HTERT RPE-1 (cell line): ENCODE results near the gene ESPN.
"Not testable (repeated sequence)": the region's sequence is repeated elsewhere in the genome, so short reads cannot be mapped to it uniquely, and the experiment has no call there.

Experiments used
- in situ Hi-C: fragments of 300-500 bp; cut with MboI; formaldehyde crosslinking; loops from 4 replicates; pipeline ENCODE4 v1.14.3; 2020; ENCODE audit warnings: low sequenced_read_pairs

The ESPN gene

DNA sequence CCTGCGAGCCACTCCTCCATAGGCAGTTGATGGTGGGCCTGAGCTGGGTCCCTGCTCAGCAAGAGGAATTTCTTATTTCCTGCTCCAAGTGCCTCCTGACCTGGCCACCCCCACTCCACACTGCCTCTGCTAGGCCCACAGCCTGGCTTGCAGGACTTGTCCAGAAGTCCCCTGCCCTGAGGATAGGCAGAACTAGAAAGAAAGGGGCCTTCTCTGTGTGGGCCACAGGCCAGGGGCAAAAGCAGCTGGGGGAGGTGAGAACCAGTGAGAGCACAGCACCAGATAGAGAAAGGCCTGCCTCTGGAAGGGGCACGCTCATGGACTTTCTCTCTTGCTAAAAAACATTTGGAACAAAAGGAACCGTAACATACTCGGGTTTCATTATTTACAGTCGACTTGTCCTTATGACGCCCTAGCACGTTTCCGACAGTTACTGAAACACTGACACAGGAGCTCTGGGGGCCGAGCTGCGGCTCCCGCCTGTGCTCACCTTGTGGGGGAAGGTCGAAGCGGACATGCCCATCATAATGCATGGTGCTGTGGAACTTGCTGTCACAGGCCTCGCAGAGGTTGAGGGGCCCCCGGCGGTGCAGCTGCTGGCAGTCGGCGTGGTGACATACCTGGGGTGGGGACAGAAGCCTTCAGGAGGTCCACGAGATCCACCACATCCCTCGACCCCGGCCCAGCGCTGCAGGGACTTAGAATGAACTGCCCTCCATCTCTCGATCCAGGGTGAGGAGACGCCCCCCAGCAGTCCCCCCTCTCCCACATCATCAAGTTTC, 52.7 kb downstream of the ESPN start:
- in situ Hi-C loops = no loop called here

DNA sequence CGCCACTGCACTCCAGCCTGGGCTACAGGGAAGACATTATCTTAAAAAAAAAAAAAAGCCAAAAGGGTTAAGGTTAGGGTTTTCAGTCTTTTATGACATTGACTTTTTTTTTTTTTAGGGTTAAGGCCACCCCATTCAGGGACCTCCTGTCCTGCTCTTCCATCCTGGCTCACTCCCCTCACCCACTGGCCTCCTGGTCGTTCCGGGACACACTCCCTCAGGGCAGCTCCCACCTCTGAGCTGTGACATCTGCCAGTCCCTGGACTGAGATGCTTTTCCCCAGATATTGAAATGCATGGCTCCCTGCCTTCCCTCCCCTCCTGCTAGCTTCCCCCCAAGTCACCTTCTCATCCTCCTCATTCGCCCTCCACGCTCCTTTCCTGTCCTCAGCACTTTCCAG, 57.2 kb downstream of the ESPN start:
- in situ Hi-C loops = no loop called here

DNA sequence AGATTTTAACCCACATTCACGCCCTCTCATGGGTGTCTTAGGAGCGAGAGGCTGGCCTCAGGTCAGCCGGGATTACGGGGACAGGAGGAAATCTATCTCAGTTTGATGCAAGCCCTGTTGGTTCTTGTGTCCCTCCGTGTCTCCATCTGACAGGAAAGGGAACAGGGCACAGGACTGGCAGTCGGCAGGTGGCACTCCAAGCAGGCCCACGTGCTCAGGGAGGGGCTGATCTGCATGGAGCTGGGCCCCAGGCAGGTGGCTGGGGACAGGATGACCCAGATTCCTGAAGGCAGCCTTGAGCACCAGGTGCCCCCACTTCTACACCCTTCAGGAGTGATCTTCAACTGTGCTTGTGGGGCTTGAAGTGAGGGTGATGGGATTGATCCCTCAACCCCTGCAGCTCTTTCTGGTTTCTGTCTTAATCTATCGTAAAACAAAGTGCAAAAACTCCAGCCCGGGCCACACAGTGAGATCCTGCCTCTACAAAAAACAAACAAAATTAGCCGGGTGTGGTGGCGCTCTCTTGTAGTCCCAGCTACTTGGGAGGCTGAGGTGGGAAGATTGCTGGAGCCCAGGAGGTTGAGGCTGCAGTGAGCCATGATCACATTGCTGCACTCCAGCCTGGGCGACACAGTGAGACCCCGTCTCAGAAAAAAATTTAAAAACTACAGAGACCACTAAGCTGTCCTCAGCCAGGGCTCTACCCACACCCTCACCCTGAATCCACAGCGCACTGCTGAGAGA, 58.6 kb downstream of the ESPN start:
- in situ Hi-C loops = no loop called here

DNA sequence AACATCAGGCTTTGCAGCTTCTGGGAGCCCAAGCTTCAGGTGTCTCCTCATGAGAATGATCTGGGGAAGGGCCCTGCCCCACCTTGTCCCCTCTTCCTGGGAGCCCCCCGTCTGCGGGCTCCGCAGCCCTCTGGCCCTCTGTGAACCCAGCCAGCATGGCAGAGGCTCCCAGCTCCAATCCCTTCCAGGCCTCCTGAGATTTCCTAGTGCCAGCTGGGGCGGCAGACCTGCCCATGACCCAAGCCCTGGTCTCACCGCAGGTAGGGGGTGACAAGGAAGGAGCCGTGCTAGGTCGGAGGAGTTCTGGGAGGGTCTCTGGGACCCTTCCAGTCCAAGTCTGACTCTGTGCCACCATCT, 59.2 kb downstream of the ESPN start:
- in situ Hi-C loops = no loop called here

DNA sequence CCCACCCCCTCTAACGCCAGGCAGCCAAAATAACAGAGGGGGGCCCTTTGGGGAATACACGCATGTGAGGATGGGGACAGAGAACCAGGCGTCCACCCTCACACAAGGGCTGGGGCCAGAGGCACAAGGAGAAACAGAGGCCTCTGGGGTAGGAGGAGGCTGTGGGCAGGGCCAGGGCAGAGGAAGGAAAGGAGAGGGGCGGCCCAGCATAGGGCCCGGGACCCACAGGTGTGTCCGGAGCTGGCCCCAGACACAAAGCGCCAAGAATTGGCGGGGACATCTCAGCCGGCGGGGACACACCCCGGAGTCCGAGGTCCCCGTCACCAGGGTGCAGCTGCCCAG, 60.2 kb downstream of the ESPN start:
- in situ Hi-C loops = no loop called here

DNA sequence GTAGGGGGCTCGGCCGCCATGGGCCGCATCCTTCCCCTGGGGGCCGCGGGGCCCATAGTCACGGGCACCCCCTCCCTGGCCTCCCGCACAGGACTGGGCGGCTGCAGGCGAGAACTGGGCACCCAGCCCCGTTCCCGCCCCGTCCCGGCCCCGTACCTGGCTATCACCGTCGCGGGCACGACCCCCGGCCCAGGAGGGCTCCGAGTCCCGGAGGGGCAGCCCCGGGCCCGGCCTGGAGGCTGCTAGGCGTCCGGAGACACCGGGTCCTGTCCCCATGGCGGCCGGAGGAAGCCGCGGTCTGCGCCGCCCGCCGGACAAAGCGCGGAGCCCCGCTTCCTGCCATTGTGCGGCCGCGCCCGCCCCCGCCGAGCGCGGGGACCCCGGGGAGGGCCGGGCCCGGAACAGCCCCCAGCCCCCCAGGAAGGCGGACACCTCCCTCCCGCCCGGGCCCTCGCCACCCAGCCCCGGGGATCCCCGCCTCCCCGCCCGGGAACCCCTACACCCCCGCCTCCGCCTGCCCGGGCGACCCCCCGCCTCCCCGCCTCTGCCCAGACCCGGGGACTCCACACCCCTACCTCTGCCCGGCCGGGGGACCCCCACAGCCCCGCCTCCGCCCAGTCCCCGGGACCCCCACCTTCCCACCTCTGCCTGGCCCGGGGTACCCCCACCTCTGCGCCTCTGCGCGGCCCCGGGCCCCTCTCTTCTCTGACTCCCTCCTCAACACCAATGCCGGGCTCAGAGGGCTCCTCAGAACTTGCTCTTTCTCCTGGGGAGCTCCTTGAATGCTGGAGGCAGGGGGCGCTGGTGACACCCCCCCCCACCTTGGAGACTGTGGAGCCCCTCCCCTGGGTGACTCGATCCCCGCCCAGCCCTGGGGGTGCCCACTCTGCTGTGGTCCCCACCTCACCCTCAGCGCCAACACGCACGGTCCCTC, 60.9 kb downstream of the ESPN start:
- in situ Hi-C loops = no loop called here

DNA sequence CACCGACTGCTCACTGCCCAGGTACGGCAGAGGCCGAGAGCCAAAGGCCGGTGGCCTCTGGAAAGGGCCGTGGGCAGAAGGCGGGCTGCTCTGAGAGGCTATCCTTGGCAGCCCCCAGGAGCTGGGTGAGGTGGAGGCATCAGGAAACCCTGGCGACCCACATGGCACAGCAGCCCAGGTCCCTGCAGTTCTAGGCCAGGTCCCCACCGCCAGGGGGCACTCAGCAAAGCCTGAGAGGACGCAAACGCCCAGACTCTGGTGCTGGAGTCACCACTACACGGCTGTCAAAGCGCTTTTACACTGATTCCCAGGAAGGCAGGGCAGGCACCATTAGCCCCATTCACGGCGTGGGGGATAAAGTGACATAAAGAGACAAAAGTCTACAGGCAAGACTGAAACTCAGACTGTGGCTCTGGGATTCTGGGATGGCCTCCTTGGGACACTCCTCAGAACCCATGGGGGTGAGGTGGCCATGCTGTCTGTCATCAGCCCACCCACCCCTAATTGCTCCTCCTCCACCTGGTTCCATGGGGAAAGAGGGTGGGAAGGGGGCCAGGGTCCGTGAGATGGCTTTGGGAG, 61.9 kb downstream of the ESPN start:
- in situ Hi-C loops = no loop called here

DNA sequence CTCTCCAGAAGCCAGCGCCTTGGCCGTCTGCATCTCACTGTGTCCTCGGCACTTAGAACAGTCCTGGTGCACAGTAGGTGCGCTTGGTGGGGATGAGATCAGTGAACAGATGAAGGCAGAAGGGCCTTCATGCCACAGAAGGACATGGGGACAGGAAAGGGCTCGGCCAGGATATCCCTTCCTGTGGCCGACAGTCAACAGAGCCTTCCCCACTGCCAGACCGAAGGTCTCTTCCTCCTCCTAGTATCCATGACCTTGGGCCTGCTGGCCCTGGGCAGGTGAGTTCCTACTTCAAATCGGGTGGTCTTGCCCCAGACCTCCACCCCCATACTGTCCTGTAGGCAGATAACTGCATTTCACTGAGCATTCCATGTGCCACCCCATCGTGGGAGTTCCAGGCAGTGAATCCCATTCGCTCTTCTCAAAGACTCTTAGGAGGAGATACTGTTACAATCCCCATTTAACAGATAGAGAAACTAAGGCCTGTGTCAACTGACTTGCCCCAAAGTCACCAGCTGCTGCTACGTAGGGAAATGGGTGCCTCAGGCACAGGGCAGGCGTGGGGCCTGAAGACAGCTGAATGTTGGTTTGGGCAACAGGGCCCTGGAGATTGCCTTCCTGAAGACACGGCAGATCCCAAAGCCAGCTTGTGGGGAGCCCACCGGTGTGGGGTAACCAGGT, 63.4 kb downstream of the ESPN start:
- in situ Hi-C loops = no loop called here

DNA sequence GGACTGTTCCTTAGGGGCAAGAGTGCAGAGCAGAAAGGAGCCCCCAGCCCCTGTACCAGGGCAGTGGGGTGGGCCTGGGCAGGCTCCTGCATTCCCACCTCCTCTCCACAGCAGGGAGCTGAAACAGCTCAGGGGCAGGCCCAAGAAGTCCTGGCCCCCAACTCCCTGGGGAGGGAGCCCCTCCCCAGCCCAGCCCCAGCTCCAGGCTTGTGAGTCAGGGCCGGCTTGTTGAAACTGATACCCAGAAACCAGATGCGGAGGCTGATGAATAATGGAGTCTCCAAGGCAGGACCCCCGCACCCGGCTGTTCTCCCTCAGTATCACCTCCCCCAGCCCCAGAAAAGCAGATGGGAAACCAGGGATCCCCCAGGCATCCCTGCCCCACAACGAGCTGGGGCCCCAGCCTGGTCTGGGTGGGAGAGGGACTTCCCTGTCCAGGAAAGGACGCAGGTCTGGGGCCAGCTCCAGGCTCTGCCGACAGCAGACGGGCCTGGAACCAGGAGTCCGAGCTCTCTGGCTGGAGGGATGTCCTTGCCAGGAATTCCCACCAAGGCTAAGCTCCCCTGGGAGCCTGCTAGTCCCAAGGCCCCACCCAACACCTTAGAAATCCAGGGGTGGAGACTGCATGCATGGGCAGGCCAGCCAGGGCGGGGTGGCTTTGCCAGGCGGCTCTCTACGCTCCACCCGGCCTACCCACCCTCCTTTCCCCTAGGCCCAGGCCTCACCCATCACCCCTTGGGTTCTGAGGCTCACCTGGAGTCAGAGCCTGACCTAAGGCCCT, 64.2 kb downstream of the ESPN start:
- in situ Hi-C loops = no loop called here

DNA sequence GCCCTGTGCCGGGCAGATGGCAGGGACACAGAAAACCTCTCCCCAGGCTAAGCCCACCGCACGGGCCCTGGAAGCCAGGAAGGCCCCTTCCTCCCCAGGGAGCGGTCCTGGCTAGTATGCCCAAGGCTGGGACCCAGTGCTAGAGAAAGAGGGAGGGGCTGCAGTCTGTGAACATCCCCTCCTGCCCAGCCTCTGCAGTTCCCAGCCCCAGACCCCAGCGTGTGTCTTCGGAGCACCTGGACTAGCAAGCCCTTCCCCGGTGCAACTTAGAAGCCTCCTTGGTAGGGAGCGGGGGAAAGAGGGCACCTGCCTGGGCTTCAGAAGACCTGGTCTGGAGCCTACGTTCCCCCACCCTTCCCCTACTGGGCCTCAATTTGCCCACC, 64.8 kb downstream of the ESPN start:
- in situ Hi-C loops = no loop called here

DNA sequence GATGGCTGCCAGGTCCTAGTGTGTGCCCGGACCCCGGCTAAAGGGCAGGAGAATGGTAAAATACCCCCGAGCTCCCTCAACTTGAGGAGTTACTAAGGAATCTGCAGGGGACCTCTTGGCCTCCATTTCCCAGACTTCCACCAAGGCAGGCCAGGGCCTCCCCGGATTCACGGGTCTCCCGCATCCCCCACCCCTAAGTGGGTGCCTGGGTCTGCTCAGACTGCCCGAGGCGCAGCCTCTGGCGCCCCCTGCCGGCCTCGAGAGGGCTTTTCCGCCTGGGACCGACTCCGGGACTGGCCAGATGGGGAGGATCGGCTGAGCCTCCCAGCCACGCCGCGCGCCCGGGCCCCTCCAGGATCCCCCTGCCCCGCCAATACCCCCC, 65.2 kb downstream of the ESPN start:
- in situ Hi-C loops = no loop called here

DNA sequence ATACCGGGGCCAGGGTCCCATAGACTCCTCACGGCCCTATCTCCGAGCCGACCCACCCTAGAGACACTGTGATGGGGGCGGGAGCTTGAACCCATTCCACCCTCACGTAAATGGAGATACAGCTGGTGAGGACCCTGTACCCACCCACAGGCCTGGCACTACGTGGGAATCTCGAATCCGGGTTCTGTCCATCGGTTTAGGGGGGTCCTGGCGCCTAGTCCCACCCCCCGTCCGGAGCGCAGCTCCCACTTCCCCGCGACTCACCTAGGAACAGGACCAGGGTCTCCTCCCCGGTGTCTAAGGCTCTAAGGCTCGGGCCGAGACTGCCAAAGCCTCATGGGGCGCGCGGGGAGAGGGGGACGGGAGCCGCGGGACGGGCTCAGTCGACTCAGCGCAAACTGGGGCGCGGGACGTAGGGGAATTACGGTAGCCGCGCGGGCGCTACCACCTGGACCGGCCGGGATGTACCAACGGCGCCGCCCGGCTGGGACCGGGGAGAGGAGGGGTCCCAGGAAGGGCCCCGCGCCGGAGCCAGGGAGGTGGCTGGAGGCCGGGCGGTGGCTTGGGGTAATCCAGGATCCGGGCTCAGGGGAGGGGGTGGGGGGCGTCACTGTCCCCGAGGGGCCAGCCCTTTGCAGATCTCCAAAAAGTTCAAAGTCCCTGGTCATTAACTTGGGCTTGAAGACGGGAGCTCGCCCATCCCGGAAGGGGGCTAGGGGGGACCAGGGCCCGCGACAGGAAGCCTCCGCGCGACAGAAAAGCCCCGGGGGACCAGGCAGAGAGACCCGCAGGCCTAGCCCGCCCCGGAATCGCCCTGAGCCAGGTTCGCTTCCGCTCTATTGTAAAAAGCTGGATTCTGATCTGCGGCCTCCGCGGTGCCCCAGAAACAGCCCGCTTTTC, 65.9 kb downstream of the ESPN start:
- in situ Hi-C loops = no loop called here

DNA sequence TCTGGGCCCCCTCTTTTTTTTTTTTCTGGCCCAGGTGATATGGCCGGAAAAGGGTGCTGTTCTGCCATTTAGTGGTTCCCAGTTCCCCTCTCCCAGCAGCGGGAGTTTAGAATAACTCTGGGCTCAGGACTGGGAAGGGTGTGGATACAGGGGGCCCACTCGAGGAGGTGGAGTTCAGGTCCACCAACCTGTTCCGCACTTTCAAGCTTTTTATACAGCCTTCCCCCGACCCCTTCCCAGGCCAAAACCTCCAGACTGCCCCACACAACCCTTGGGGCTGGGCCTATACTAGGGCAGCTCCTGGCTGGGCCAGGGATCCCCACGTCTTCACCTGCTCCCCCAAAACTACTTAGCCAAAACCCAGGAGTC, 66.5 kb downstream of the ESPN start:
- in situ Hi-C loops = no loop called here

DNA sequence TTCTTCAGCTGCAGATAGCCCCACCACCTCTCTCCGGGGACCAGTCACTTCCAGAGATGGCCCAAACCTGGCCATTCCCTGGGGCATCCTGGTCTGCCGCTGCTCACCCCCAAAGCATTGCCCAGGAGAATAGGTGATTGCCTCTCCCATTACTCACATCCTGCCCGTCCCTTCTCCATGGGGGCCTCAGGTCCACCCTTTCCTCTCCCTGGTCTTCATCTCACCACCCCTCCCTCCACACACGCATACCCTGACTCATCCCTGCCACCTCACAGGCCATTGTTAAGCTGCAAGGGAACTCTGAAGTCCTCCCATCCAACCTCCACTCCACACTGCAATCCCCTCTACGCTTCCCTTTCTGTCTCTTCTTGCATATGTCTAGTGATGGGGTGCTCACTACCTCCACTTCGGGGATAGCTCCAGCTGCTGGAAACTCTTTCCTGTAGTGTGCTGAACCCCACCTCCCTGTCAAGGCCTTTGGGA, 66.9 kb downstream of the ESPN start, which contains the start of gene PLEKHG5:
PLEKHG5 (minus strand) TSS at position 188 of the 483 bp plus-strand sequence. CDS start 14,096 bp downstream, outside the sequence.
- in situ Hi-C loops = no loop called here

DNA sequence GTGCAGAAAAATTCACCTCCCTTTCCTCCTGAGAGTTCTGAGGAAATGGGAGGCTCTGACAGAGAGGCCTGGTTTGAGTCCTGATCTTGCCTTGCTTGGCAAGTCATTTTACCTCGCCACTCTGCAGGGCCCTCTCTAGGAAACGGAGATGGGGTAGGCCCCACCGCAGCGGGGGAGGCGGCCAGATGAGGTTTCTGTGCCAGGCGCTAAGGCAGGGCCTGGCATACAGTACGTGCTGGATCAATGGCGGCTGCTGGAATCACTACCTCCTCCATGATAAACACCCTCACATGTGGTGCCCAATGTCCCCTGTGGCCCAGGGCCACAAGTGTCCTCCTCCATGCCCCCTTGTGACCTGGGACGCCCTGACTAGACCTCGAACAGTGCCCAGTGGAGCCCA, 67.4 kb downstream of the ESPN start:
- in situ Hi-C loops = no loop called here

DNA sequence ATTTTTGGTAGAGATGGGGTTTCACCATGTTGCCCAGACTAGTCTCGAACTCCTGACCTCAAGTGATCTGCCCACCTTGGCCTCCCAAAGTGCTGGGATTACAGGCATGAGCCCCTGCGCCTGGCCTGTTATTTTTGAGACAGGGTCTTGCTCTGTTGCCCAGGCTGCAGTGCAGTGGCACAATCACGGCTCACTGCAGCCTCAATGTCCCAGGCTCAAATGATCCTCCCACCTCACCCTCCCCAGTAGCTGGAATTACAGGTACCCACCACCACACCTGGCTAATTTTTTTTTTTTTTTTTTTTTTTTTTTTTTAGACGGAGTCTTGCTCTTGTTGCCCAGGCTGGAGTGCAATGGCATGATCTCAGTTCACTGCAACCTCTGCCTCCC, 69.3 kb downstream of the ESPN start:
- in situ Hi-C loops = not testable (repeated sequence)

DNA sequence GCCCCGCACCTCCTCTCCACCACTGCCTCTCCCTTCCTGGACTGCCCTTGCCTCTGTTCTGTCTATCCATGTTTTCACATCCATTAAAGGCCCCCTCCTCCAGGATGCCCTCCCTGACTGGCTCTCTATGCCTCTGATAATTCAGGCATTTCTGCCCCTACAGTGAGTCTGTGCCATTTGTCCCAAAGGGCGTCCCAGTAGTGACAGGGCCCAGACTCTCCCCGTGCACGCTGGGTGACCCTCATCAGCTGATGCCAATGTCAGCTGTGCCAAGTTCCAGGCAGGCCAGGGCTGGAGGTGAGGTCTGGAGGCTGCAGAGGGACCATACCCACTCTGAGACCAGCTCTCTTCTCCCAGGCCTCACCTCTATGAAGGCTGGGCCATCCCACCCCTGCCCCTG, 70.1 kb downstream of the ESPN start:
- in situ Hi-C loops = no loop called here

DNA sequence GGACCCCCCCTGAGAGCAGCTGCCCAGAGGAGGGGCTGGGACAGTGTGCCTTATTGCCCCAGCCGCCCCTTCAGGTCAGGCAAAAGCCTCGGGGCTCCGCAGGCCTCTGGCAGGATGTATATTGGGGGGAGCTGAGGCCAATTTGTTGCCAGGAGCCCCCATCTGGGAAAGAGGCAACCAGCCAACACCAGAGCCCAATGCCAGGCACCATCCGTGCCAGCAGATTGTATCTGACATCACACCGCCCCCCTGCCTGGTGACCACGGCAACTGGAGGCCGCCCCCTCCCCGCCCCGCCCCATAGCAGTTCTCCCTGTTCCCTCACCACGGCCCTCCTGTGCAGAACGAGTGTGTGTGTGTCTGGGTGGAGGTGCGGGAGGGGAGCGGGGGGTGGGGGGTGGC, 70.5 kb downstream of the ESPN start:
- in situ Hi-C loops = no loop called here
